Measurements from ENCODE around the gene SEPTIN12.

Gene SEPTIN12

GRCh38 chr16:4783951-4784336 lies 4.2 kb downstream of the SEPTIN12 start:
- Histone ChIP-seq H3K9me3 (ENCODE audit: control insufficient read depth in 2 of 2, low read length in 2 of 2) (no peaks in the 10 kb centered on the region), H3K4me1 (ENCODE audit: control insufficient read depth, insufficient read depth, low read length) (no peaks in the 10 kb centered on the region), H3K27me3 (ENCODE audit: control insufficient read depth in 1 of 2, insufficient read depth in 2 of 2, low read length in 2 of 2) (no peaks in the 10 kb centered on the region), H3K9ac (ENCODE audit: low read length in 2 of 2) (no peak overlapping the region), H3K36me3 (ENCODE audit: control insufficient read depth in 2 of 2, insufficient read depth in 2 of 2, low read length in 2 of 2) (no peaks in the 10 kb centered on the region), H3K4me3 (ENCODE audit: low read length in 2 of 2) (no peak overlapping the region), H3K27ac (ENCODE audit: low read length) (no peak overlapping the region)

GRCh38 chr16:4783251-4783950 lies 4.7 kb downstream of the SEPTIN12 start:
- H3K9me3 ChIP-seq (ENCODE audit: control insufficient read depth in 2 of 2, low read length in 2 of 2): no peaks in the 10 kb centered on the region
- H3K27me3 ChIP-seq (ENCODE audit: control insufficient read depth in 1 of 2, insufficient read depth in 2 of 2, low read length in 2 of 2): no peaks in the 10 kb centered on the region
- H3K9ac ChIP-seq (ENCODE audit: low read length in 2 of 2): no peak overlapping the region
- no peak overlapping the region for H3K27ac ChIP-seq (ENCODE audit: low read length)
- H3K4me3 ChIP-seq (ENCODE audit: low read length in 2 of 2): no peak overlapping the region
- no peaks in the 10 kb centered on the region for H3K36me3 ChIP-seq (ENCODE audit: control insufficient read depth in 2 of 2, insufficient read depth in 2 of 2, low read length in 2 of 2)
- no peaks in the 10 kb centered on the region for H3K4me1 ChIP-seq (ENCODE audit: control insufficient read depth, insufficient read depth, low read length)

GRCh38 chr16:4780235-4780634 lies 7.9 kb downstream of the SEPTIN12 start:
- H3K36me3 ChIP-seq (ENCODE audit: control insufficient read depth in 2 of 2, insufficient read depth in 2 of 2, low read length in 2 of 2): no peaks in the 10 kb centered on the region
- no peak overlapping the region for H3K27ac ChIP-seq (ENCODE audit: low read length)
- no peak overlapping the region for H3K4me3 ChIP-seq (ENCODE audit: low read length in 2 of 2)
- no peak overlapping the region for H3K9ac ChIP-seq (ENCODE audit: low read length in 2 of 2)
- peaks cover 0 to 2% of the 10 kb centered on the region in 2 donors for H3K27me3 ChIP-seq (ENCODE audit: control insufficient read depth in 1 of 2, insufficient read depth in 2 of 2, low read length in 2 of 2)
- H3K9me3 ChIP-seq (ENCODE audit: control insufficient read depth in 2 of 2, low read length in 2 of 2): no peaks in the 10 kb centered on the region
- no peaks in the 10 kb centered on the region for H3K4me1 ChIP-seq (ENCODE audit: control insufficient read depth, insufficient read depth, low read length)

DNA sequence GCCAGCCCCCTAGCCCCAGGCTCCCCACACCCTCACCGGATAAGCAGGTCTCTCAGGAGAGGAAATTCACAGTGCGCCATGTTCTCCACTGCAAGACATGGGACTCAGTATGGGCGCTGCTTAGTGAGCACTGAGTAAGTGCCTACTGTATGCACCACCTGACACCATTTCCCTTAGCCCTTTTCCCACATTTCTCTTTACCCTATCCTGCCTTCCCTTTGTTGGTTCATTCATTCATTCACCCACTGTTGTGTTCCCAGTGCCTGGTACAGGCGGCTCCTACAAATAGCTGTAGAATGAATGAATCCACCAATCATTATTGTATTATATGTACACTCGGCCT lies 10.1 kb downstream of the SEPTIN12 start:
- H3K9ac ChIP-seq (ENCODE audit: low read length in 2 of 2): no peak overlapping the region
- H3K27ac ChIP-seq (ENCODE audit: low read length): no peak overlapping the region
- H3K4me1 ChIP-seq (ENCODE audit: control insufficient read depth, insufficient read depth, low read length): no peaks in the 10 kb centered on the region
- H3K9me3 ChIP-seq (ENCODE audit: control insufficient read depth in 2 of 2, low read length in 2 of 2): no peaks in the 10 kb centered on the region
- H3K4me3 ChIP-seq (ENCODE audit: low read length in 2 of 2): no peak overlapping the region
- no peaks in the 10 kb centered on the region for H3K36me3 ChIP-seq (ENCODE audit: control insufficient read depth in 2 of 2, insufficient read depth in 2 of 2, low read length in 2 of 2)
- H3K27me3 ChIP-seq (ENCODE audit: control insufficient read depth in 1 of 2, insufficient read depth in 2 of 2, low read length in 2 of 2): peaks cover 0 to 2% of the 10 kb centered on the region in 2 donors

DNA sequence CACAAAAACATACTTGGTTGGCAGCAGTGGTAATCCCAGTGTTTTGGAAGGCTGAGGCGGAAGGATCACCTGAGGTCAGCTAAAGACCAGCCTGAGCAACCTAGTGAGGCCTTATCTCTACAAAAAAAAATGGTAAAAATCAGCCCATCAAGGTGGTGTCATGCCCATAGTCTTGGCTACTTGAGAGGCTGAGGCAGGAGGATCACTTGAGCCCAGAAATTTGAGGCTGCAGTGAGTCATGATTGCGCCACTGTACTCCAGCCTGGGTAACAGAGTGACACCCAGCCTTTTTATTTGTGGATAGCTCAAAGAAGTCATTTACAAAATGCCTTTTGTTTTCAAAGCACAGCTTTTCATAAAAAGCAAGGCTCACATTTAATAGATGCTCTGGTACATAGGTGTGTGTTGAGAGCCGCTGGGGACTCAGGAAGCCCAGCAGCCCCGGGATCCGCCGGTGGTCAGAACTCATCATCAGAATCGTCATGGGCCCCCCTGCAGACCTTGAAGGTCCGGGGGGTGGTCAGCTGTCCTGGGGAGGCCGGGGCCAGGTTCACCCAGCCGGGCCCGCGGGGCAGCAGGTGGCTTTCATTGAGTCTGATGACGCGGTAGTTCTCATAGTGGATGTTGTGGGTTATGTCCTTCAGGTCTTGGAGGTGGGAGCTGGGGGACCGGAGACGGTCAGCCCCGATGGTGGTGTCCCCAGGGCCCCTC lies 10.7 kb downstream of the SEPTIN12 start:
- Histone ChIP-seq H3K36me3 (ENCODE audit: control insufficient read depth in 2 of 2, insufficient read depth in 2 of 2, low read length in 2 of 2) (no peaks in the 10 kb centered on the region), H3K9me3 (ENCODE audit: control insufficient read depth in 2 of 2, low read length in 2 of 2) (no peaks in the 10 kb centered on the region), H3K9ac (ENCODE audit: low read length in 2 of 2) (no peak overlapping the region), H3K27ac (ENCODE audit: low read length) (no peak overlapping the region), H3K4me1 (ENCODE audit: control insufficient read depth, insufficient read depth, low read length) (no peaks in the 10 kb centered on the region), H3K27me3 (ENCODE audit: control insufficient read depth in 1 of 2, insufficient read depth in 2 of 2, low read length in 2 of 2) (peaks cover 0 to 2% of the 10 kb centered on the region in 2 donors), H3K4me3 (ENCODE audit: low read length in 2 of 2) (no peak overlapping the region)

GRCh38 chr16:4776141-4776705 lies 11.9 kb downstream of the SEPTIN12 start:
- no peaks in the 10 kb centered on the region for H3K36me3 ChIP-seq (ENCODE audit: control insufficient read depth in 2 of 2, insufficient read depth in 2 of 2, low read length in 2 of 2)
- no peak overlapping the region for H3K4me3 ChIP-seq (ENCODE audit: low read length in 2 of 2)
- no peak overlapping the region for H3K9ac ChIP-seq (ENCODE audit: low read length in 2 of 2)
- H3K27ac ChIP-seq (ENCODE audit: low read length): no peak overlapping the region
- H3K27me3 ChIP-seq (ENCODE audit: control insufficient read depth in 1 of 2, insufficient read depth in 2 of 2, low read length in 2 of 2): peaks cover 0 to 2% of the 10 kb centered on the region in 2 donors
- H3K9me3 ChIP-seq (ENCODE audit: control insufficient read depth in 2 of 2, low read length in 2 of 2): no peaks in the 10 kb centered on the region
- no peaks in the 10 kb centered on the region for H3K4me1 ChIP-seq (ENCODE audit: control insufficient read depth, insufficient read depth, low read length)

DNA sequence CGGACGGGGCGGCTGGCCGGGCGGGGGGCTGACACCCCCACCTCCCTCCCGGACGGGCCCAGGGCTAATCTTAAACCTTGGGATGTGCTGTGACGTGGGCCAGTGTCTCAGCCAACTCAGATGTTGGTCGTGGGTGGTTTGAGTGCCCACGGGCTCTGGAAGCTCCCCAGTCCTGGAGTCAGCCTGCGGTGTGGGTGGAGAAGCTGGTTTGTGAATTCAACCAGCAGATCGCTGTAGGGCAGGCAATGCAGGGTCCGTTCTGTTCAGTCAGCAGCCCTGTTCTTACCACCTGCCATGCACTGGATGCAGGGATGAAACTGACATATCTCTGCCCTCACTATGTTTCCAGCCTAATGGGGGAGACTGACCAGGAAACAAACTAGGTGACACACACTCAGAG lies 13.1 kb downstream of the SEPTIN12 start:
- H3K9ac ChIP-seq (ENCODE audit: low read length in 2 of 2): no peak overlapping the region
- no peaks in the 10 kb centered on the region for H3K4me1 ChIP-seq (ENCODE audit: control insufficient read depth, insufficient read depth, low read length)
- H3K9me3 ChIP-seq (ENCODE audit: control insufficient read depth in 2 of 2, low read length in 2 of 2): no peaks in the 10 kb centered on the region
- no peaks in the 10 kb centered on the region for H3K36me3 ChIP-seq (ENCODE audit: control insufficient read depth in 2 of 2, insufficient read depth in 2 of 2, low read length in 2 of 2)
- no peak overlapping the region for H3K27ac ChIP-seq (ENCODE audit: low read length)
- H3K4me3 ChIP-seq (ENCODE audit: low read length in 2 of 2): no peak overlapping the region
- H3K27me3 ChIP-seq (ENCODE audit: control insufficient read depth in 1 of 2, insufficient read depth in 2 of 2, low read length in 2 of 2): peaks cover 0 to 2% of the 10 kb centered on the region in 2 donors

- no peaks in the 10 kb centered on the region for H3K9me3 ChIP-seq (ENCODE audit: control insufficient read depth in 2 of 2, low read length in 2 of 2)
- no peaks in the 10 kb centered on the region for H3K36me3 ChIP-seq (ENCODE audit: control insufficient read depth in 2 of 2, insufficient read depth in 2 of 2, low read length in 2 of 2)
- H3K4me3 ChIP-seq (ENCODE audit: low read length in 2 of 2): no peak overlapping the region
- no peak overlapping the region for H3K9ac ChIP-seq (ENCODE audit: low read length in 2 of 2)
- H3K4me1 ChIP-seq (ENCODE audit: control insufficient read depth, insufficient read depth, low read length): peaks cover 15% of the 10 kb centered on the region
- H3K27ac ChIP-seq (ENCODE audit: low read length): no peak overlapping the region
- H3K27me3 ChIP-seq (ENCODE audit: control insufficient read depth in 1 of 2, insufficient read depth in 2 of 2, low read length in 2 of 2): peaks cover 0 to 2% of the 10 kb centered on the region in 2 donors
These were observed 15.8 kb downstream of the SEPTIN12 start for GRCh38 chr16:4772351-4772750.

- H3K9ac ChIP-seq (ENCODE audit: low read length in 2 of 2): no peak overlapping the region
- H3K4me3 ChIP-seq (ENCODE audit: low read length in 2 of 2): no peak overlapping the region
- no peak overlapping the region for H3K27ac ChIP-seq (ENCODE audit: low read length)
- H3K36me3 ChIP-seq (ENCODE audit: control insufficient read depth in 2 of 2, insufficient read depth in 2 of 2, low read length in 2 of 2): no peaks in the 10 kb centered on the region
- peaks cover 15% of the 10 kb centered on the region for H3K4me1 ChIP-seq (ENCODE audit: control insufficient read depth, insufficient read depth, low read length)
- H3K27me3 ChIP-seq (ENCODE audit: control insufficient read depth in 1 of 2, insufficient read depth in 2 of 2, low read length in 2 of 2): peaks cover 0 to 2% of the 10 kb centered on the region in 2 donors
- H3K9me3 ChIP-seq (ENCODE audit: control insufficient read depth in 2 of 2, low read length in 2 of 2): no peaks in the 10 kb centered on the region
These were observed 16.5 kb downstream of the SEPTIN12 start for GRCh38 chr16:4771646-4772045.

DNA sequence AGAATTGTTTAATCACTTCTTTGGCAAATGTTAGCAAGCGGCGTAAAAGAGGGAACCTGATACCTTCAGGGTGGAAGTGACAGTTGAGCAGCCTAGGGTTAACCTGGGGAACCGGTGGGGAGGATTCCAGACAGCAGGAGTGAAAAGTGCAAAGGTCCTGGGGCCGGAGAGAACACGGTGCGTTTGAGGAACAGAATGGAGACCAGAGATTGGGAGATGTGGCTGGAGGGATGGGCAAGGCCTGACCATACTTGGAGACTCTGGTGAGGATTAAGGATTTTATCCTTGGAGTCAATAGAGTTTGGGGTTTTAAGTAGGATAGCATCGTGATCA lies 18.9 kb downstream of the SEPTIN12 start:
- peak overlapping the region; percentile 50 to 74 for H3K9ac ChIP-seq (ENCODE audit: low read length in 2 of 2)

More for the DNA sequence above, 18.9 kb downstream of the SEPTIN12 start:
- Histone ChIP-seq H3K27ac (ENCODE audit: low read length) (peak overlapping the region; percentile 78), H3K27me3 (ENCODE audit: control insufficient read depth in 1 of 2, insufficient read depth in 2 of 2, low read length in 2 of 2) (no peaks in the 10 kb centered on the region), H3K4me1 (ENCODE audit: control insufficient read depth, insufficient read depth, low read length) (peaks cover 32% of the 10 kb centered on the region), H3K4me3 (ENCODE audit: low read length in 2 of 2) (peak overlapping the region; percentile 66 to 83), H3K36me3 (ENCODE audit: control insufficient read depth in 2 of 2, insufficient read depth in 2 of 2, low read length in 2 of 2) (no peaks in the 10 kb centered on the region), H3K9me3 (ENCODE audit: control insufficient read depth in 2 of 2, low read length in 2 of 2) (no peaks in the 10 kb centered on the region)
